SK-N-SH (cell line): Measurements from ENCODE around the gene TMEM80. TPM values are rescaled to one million over a fixed set of nuclear protein-coding genes. Genes with fewer than 3 reads are reported as not detected.
A peak's percentile ranks its signal among the peaks of the same experiment; 100 is the strongest.

ENCODE experiments used
- CTCF ChIA-PET: fragments of 300-600, 350-600 bp; formaldehyde crosslinking; extraction: SDS; loops from one replicate; lab custom pipeline; 2021; lab: Yijun Ruan, JAX
- POLR2A ChIA-PET: fragments of 350-600 bp; sonication (Branson Sonifier 250); formaldehyde crosslinking; extraction: SDS; loops from one replicate; lab custom pipeline; 2020; ENCODE audit warnings: antibody characterized with exemption, inconsistent platforms; lab: Yijun Ruan, JAX
- DNase-seq: peaks from one replicate; pipeline ENCODE4 v3.0.0; 2012
- H2AFZ ChIP-seq: fragments of 200-600 bp; sonication (generic); 2 replicates; pipeline ENCODE4 v1.8.1; 2016; ENCODE audit warnings: antibody characterized with exemption, mild to moderate bottlenecking, low read depth
- H3F3A ChIP-seq: fragments of 200-600 bp; sonication (generic); replicated peaks from 2 replicates; pipeline ENCODE3; 2016; ENCODE audit warnings: antibody characterized with exemption, mild to moderate bottlenecking; ENCODE audit not compliant: insufficient read depth
- H3K27ac ChIP-seq, 2 experiments: fragments of 200-500 bp in 1 of 2; fragments of 200-600 bp in 1 of 2; sonication (Bioruptor generic) in 1 of 2; sonication (generic), shearing (Covaris generic) in 1 of 2; 2 replicates each; pipeline versions ENCODE4 v1.5.1 to v1.6.1; 2014 to 2016; ENCODE audit warnings: low read depth in 2 of 2, inconsistent platforms in 1 of 2, low read length in 1 of 2, mild to moderate bottlenecking in 1 of 2, mixed read lengths in 1 of 2
- H3K27me3 ChIP-seq: fragments of 200-600 bp; sonication (generic), shearing (Covaris generic); 2 replicates; pipeline ENCODE4 v1.6.1; 2016; ENCODE audit warnings: mixed run types; ENCODE audit not compliant: insufficient read depth
- H3K36me3 ChIP-seq, 2 experiments: fragments of 200-500 bp in 1 of 2; fragments of 200-600 bp in 1 of 2; sonication (Bioruptor generic) in 1 of 2; sonication (generic) in 1 of 2; replicated peaks in 1 of 2; 2 replicates each; pipeline versions ENCODE3 to v1.5.1; 2014 to 2016; ENCODE audit warnings: low read length in 1 of 2, mild to moderate bottlenecking in 1 of 2; ENCODE audit not compliant: insufficient read depth in 2 of 2, control insufficient read depth in 1 of 2
- H3K4me1 ChIP-seq, 2 experiments: fragments of 200-500 bp in 1 of 2; fragments of 200-600 bp in 1 of 2; sonication (Bioruptor generic) in 1 of 2; sonication (generic), shearing (Covaris generic) in 1 of 2; 2 replicates each; pipeline versions ENCODE4 v1.5.1 to v1.6.1; 2014 to 2016; ENCODE audit warnings: low read depth in 1 of 2, low read length in 1 of 2, mixed run types in 1 of 2; ENCODE audit not compliant: insufficient read depth in 2 of 2, control insufficient read depth in 1 of 2
- H3K4me2 ChIP-seq: fragments of 200-600 bp; sonication (generic), shearing (Covaris generic); 2 replicates; pipeline ENCODE4 v1.6.1; 2017; ENCODE audit warnings: mixed run types
- H3K4me3 ChIP-seq, 2 experiments: fragments of 200-500 bp in 1 of 2; fragments of 200-600 bp in 1 of 2; sonication (Bioruptor generic) in 1 of 2; sonication (generic), shearing (Covaris generic) in 1 of 2; 2 replicates each; pipeline versions ENCODE4 v1.5.1 to v1.8.1; 2014 to 2016; ENCODE audit warnings: low read depth in 2 of 2, inconsistent platforms in 1 of 2, low read length in 1 of 2, mild to moderate bottlenecking in 1 of 2, mixed read lengths in 1 of 2, moderate library complexity in 1 of 2
- H3K79me2 ChIP-seq: fragments of 200-600 bp; sonication (generic); 2 replicates; pipeline ENCODE4 v1.8.1; 2017; ENCODE audit warnings: mild to moderate bottlenecking; ENCODE audit not compliant: insufficient read depth
- H3K9ac ChIP-seq: fragments of 200-600 bp; sonication (generic); 2 replicates; pipeline ENCODE4 v1.6.1; 2017; ENCODE audit warnings: mixed run types
- H3K9me2 ChIP-seq: fragments of 200-600 bp; sonication (generic); 2 replicates; pipeline ENCODE4 v1.6.1; 2017; ENCODE audit warnings: mixed run types
- H3K9me3 ChIP-seq: fragments of 200-600 bp; sonication (generic); 2 replicates; pipeline ENCODE4 v1.6.1; 2017; ENCODE audit warnings: mixed run types, mild to moderate bottlenecking, moderate library complexity
- H4K20me1 ChIP-seq: fragments of 200-600 bp; sonication (generic); 2 replicates; pipeline ENCODE4 v1.6.1; 2017; ENCODE audit warnings: mild to moderate bottlenecking, mixed run types; ENCODE audit not compliant: insufficient read depth
- CTCF ChIP-seq: fragments of 200-600 bp; sonication (generic); IDR thresholded peaks from 2 replicates; pipeline ENCODE4 v1.6.1; 2017; ENCODE audit warnings: antibody characterized with exemption, mild to moderate bottlenecking, moderate library complexity
- EP300 ChIP-seq, 2 experiments: IDR thresholded peaks; 2 replicates each; pipeline versions ENCODE4 v1.4.0 to v1.6.1; 2012; ENCODE audit warnings: borderline replicate concordance in 1 of 2, low read depth in 1 of 2, low read length in 1 of 2
- EZH2phosphoT487 ChIP-seq: fragments of 200-600 bp; sonication (generic); IDR thresholded peaks from 2 replicates; pipeline ENCODE4 v1.6.1; 2017; ENCODE audit warnings: low read depth, mixed run types, mild to moderate bottlenecking, antibody characterized with exemption, moderate library complexity, borderline replicate concordance
- FOXJ3 ChIP-seq: sonication (generic); formaldehyde crosslinking; IDR thresholded peaks from 2 replicates; pipeline ENCODE4 v1.5.1; 2020; ENCODE audit warnings: mild to moderate bottlenecking, missing genetic modification reagents
- GATA2 ChIP-seq: sonication (generic); formaldehyde crosslinking; IDR thresholded peaks from 2 replicates; pipeline ENCODE4 v1.5.0; 2020; ENCODE audit warnings: mild to moderate bottlenecking, missing genetic modification reagents
- IRF3 ChIP-seq: fragments of 150-350 bp; IDR thresholded peaks from 2 replicates; pipeline ENCODE4 v1.6.1; 2016; ENCODE audit warnings: mild to moderate bottlenecking, low read depth, low read length
- MAX ChIP-seq: IDR thresholded peaks from 2 replicates; pipeline ENCODE4 v1.4.0; 2012; ENCODE audit warnings: low read depth
- MXI1 ChIP-seq: IDR thresholded peaks from 2 replicates; pipeline ENCODE4 v1.6.1; 2012; ENCODE audit warnings: mild to moderate bottlenecking, low read depth, low read length, improper control_type of control experiment
- NRF1 ChIP-seq: IDR thresholded peaks from 2 replicates; pipeline ENCODE4 v1.6.1; 2012; ENCODE audit warnings: low read depth, mild to moderate bottlenecking, low read length
- PBX3 ChIP-seq: IDR thresholded peaks from 2 replicates; pipeline ENCODE4; 2012
- RAD21 ChIP-seq: IDR thresholded peaks from 2 replicates; pipeline ENCODE4 v1.6.1; 2012; ENCODE audit warnings: mild to moderate bottlenecking, low read length
- RCOR1 ChIP-seq: fragments of 150-350 bp; IDR thresholded peaks from 2 replicates; pipeline ENCODE4 v1.6.1; 2017; ENCODE audit warnings: antibody characterized with exemption, low read length
- REST ChIP-seq: IDR thresholded peaks from 2 replicates; pipeline ENCODE4 v1.6.1; 2012; ENCODE audit warnings: mild to moderate bottlenecking, low read depth, low read length, moderate library complexity
- RFX5 ChIP-seq: IDR thresholded peaks from 2 replicates; pipeline ENCODE4 v1.6.1; 2012; ENCODE audit warnings: mild to moderate bottlenecking, improper control_type of control experiment, low read length
- RXRA ChIP-seq: IDR thresholded peaks from 2 replicates; pipeline ENCODE4 v1.4.0; 2012; ENCODE audit warnings: low read depth, mild to moderate bottlenecking, borderline replicate concordance
- SIN3A ChIP-seq: IDR thresholded peaks from 2 replicates; pipeline ENCODE4 v1.6.1; 2012; ENCODE audit warnings: low read depth, mild to moderate bottlenecking, low read length, moderate library complexity, borderline replicate concordance
- SMC3 ChIP-seq: IDR thresholded peaks from 2 replicates; pipeline ENCODE4 v1.6.1; 2012; ENCODE audit warnings: low read depth, low read length, improper control_type of control experiment
- TCF12 ChIP-seq: IDR thresholded peaks from 2 replicates; pipeline ENCODE4 v1.4.0; 2012
- USF2 ChIP-seq: fragments of 150-350 bp; IDR thresholded peaks from 2 replicates; pipeline ENCODE4 v1.6.1; 2017; ENCODE audit warnings: antibody characterized with exemption, low read length, low read depth, borderline replicate concordance
- YY1 ChIP-seq: IDR thresholded peaks from 2 replicates; pipeline ENCODE4 v1.4.0; 2012; ENCODE audit warnings: low read depth, mild to moderate bottlenecking
- WGBS: methylation state at CpG from one replicate; pipeline ENCODE4 v1.1.6; 2017; ENCODE audit warnings: low lambda C conversion rate; 5-methylcytosine and 5-hydroxymethylcytosine counted together
- polyA plus RNA-seq, 3 experiments: library from polyadenylated mRNA; depleted of rRNA; stranded (reverse); fragments of >200 nt; gene quantifications; 2 replicates each; pipeline ENCODE4 v1.2.3, GENCODE V29; 2012

TMEM80 gene
- polyA plus RNA-seq, 1 of the 3 experiments (the other 2 are of a cell fraction): 40.4 TPM

- TF ChIP-seq PBX3 (no peak), EP300 (IDR thresholded peaks at IDR 0.05; ENCODE audit: borderline replicate concordance in 1 of 2, low read depth in 1 of 2, low read length in 1 of 2) (no peak), SMC3 (no peak), SIN3A (no peak), EZH2phosphoT487 (no peak)
Observed at GRCh38 chr11:745428-745827, 49.8 kb downstream of the TMEM80 start (continued).

- Histone ChIP-seq H3K9ac (peak overlapping the region; percentile 43; the same call in 1 of the 2 replicates), H2AFZ (peak overlapping the region; percentile 89; the same call in 1 of the 2 replicates), H3F3A (no peaks in the 10 kb centered on the region), H3K4me1 (peaks cover 0 to 16% of the 10 kb centered on the region in 2 experiments; a peak in 3 of 4 replicates), H3K27me3 (no peaks in the 10 kb centered on the region), H3K36me3 (no peaks in the 10 kb centered on the region), H3K4me2 (peak overlapping the region; percentile 94), H3K79me2 (peaks cover 41% of the 10 kb centered on the region), H3K27ac (peak overlapping the region in 1 of 2 experiments; percentile 77; a peak in 2 of 4 replicates), H4K20me1 (peaks cover 5% of the 10 kb centered on the region; the same call in 1 of the 2 replicates), H3K4me3 (peak overlapping the region; percentile 86 to 90), H3K9me3 (no peaks in the 10 kb centered on the region), H3K9me2 (no peaks in the 10 kb centered on the region)
- ChIA-PET POLR2A (interaction anchor here (1.0 kb wide), 1 partner anchor 17 kb away, joined by 3 read pairs; no protein-coding TSS in a partner anchor), CTCF (interaction anchor here (0.9 to 8.0 kb wide), 8 partner anchors 11 to 50 kb away, joined by 3 to 94 read pairs (median 6); partner anchors contain the start of gene GATD1)
- no peak for TF ChIP-seq RCOR1
- TF ChIP-seq IRF3: no peak
- no peak for TF ChIP-seq USF2
- TF ChIP-seq RXRA: no peak
- TF ChIP-seq TCF12: no peak
- TF ChIP-seq MXI1: peak; percentile 37; the same call in 1 of the 2 replicates
- no peak for TF ChIP-seq RAD21
- TF ChIP-seq CTCF: no peak
- TF ChIP-seq SIN3A: 0 out of 2 replicates have a peak, but pooled peaks have one; percentile 11
- no peak for TF ChIP-seq GATA2
- no peak for TF ChIP-seq REST
- no peak for TF ChIP-seq RFX5
- no peak for TF ChIP-seq MAX
- TF ChIP-seq NRF1: no peak
- no peak for TF ChIP-seq FOXJ3 (CRISPR knock-in tag)
- no peak for TF ChIP-seq YY1
- 69% methylated on average over 21 of the region's 46 CpGs for WGBS
- DNase-seq: no peak
Observed at GRCh38 chr11:746289-747157, 50.9 kb downstream of the TMEM80 start.
